Endothelial cell (in vitro differentiated cells): ENCODE measurements around the gene NUDT14. TPM values are rescaled to one million over a fixed set of nuclear protein-coding genes. Genes with fewer than 3 reads are reported as not detected.
A peak's percentile ranks its signal among the peaks of the same experiment; 100 is the strongest.

Experiments
- DNase-seq: peaks from one replicate; pipeline ENCODE4 v3.0.0; 2021; ENCODE audit warnings: low spot score
- H3K27ac Mint-ChIP-seq: one replicate; pipeline ENCODE4 v1.8.0; 2021; ENCODE audit warnings: mixed read lengths, inconsistent platforms; ENCODE audit not compliant: unreplicated experiment
- H3K27me3 Mint-ChIP-seq: one replicate; pipeline ENCODE4 v1.8.0; 2021; ENCODE audit warnings: mild to moderate bottlenecking, moderate library complexity, mixed read lengths, inconsistent platforms; ENCODE audit not compliant: unreplicated experiment
- H3K36me3 Mint-ChIP-seq: one replicate; pipeline ENCODE4 v1.8.0; 2021; ENCODE audit warnings: mild to moderate bottlenecking, low read depth, mixed read lengths, inconsistent platforms; ENCODE audit not compliant: unreplicated experiment
- H3K4me1 Mint-ChIP-seq: one replicate; pipeline ENCODE4 v1.8.0; 2021; ENCODE audit warnings: mild to moderate bottlenecking, mixed read lengths, inconsistent platforms; ENCODE audit not compliant: unreplicated experiment
- H3K4me3 Mint-ChIP-seq: one replicate; pipeline ENCODE4 v1.8.0; 2021; ENCODE audit warnings: mild to moderate bottlenecking, mixed read lengths, inconsistent platforms; ENCODE audit not compliant: unreplicated experiment
- H3K9me3 Mint-ChIP-seq: one replicate; pipeline ENCODE4 v1.8.0; 2021; ENCODE audit warnings: mixed read lengths, inconsistent platforms; ENCODE audit not compliant: unreplicated experiment
- CTCF ChIP-seq: fragments of 200-600 bp; sonication (generic); IDR thresholded peaks from one replicate; pipeline ENCODE4 v1.5.0; 2021; ENCODE audit warnings: antibody characterized with exemption; ENCODE audit not compliant: unreplicated experiment
- long read RNA-seq: library from polyadenylated mRNA; unstranded; transcript quantifications from one replicate; pipeline ENCODE4 v2.0.0, GENCODE V29; 2020; ENCODE audit not compliant: unreplicated experiment
- total RNA-seq: library from RNA; stranded (reverse); fragmentation: NEBNext Ultra II Directional; extraction: Animal tissue kit (Norgen Biotek cat#: 25700); gene quantifications from one replicate; pipeline ENCODE4 v1.2.1, GENCODE V29; 2021; ENCODE audit not compliant: unreplicated experiment

The NUDT14 gene
- 135 TPM for total RNA-seq
- long read RNA-seq, transcript NUDT14-202 (5 exons, 845 nt): major isoform, 92 of 105 reads
- long read RNA-seq, partial matches to known transcripts: 0 of 105 reads
- long read RNA-seq, other reads (novel, unspliced or antisense): 11 of 105 reads

DNA sequence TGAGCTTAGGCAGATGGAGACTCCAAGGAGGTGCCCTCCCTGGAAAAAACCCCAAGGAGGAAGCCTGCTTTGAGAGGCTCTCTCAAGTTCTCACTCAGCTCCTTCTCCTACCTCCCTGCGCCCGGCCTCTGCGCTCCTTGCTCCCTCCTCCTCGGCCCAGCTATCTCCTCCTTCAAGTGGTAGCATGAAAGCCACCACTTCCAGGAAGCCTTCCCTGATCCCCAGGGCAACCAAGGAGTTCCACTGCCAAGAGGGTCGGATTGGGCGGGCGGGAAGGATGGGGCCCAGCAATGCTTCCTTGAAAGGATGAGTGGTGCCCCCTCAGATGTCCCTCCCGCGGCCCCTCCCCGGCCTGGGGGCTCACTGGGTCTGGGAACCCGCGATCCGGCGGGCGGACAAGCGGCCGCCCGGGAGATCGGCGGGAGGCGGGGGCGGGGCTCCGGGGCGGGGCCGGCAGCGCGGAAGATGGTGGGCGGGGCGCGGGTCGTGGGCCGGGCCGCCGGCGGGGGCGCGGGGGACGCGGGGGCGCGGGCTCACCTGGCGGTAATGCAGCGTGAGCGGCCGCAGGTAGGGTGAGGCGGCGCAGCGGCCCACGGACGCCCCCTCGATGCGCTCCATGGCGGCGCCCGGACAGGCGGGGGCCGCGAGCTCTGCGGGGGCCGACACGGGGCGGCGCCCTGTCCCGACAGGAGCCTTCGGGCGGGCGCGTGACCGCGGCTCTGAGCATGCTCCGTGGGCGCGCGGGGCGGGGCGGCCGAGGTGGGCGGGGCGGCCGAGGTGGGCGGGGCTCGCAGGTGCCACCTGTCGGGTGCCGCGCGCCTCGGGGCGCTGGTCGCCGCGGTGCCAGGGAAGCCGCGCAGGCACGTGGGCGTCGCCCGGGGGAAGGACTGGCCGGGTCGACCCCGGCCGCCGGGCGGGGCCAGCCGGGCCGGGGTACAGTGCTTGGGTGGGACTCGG, at the start of gene NUDT14:
TSS of gene NUDT14 (minus strand) at position 721 of the 957 bp plus-strand sequence. CDS start at position 618, 103 bp downstream.
- DNase-seq: peak; percentile 78

DNA sequence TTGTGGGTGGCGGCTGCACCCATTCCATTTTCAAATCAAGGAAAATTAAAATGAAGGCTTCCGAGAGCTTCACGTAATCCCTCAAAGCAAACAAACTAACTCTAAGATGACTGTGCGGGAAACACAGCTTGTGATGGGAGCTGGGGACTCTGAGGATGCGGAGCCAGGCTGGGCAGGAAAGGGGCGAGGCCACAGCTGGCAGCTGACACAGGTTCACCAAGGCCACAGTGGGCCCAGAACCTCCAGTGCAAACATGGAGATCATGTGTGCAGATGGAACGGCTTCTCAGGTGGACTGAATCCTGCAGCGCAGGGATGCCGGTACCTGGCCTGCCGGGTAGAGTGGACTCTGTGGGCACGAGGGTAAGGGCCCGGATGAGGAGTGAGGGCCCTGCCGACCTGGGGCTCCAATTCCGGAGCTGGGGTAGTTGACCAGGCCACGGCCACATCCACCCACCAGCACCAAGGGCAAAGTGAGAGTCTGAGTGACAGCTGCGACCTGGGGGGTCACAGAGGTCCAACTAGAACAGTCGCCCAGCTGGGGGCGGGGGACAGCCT, 48.1 kb upstream of the NUDT14 start:
- Mint-ChIP-seq H3K36me3 (peaks cover 18% of the 10 kb centered on the region), H3K9me3 (no peaks in the 10 kb centered on the region), H3K27me3 (peaks cover 12% of the 10 kb centered on the region), H3K27ac (peak overlapping the region; percentile 27), H3K4me1 (no peaks in the 10 kb centered on the region), H3K4me3 (no peak overlapping the region)
- no peak for TF ChIP-seq CTCF
- DNase-seq: no peak

More for the DNA sequence above, at the start of gene NUDT14:
- no peak for TF ChIP-seq CTCF
- Mint-ChIP-seq H3K4me3 (peak within 1 kb of the TSS; percentile 89), H3K27ac (peak within 1 kb of the TSS; percentile 36), H3K36me3 (no peaks in the 10 kb centered on the region), H3K4me1 (peaks cover 13% of the 10 kb centered on the region), H3K27me3 (peaks cover 13% of the 10 kb centered on the region), H3K9me3 (no peaks in the 10 kb centered on the region)

DNA sequence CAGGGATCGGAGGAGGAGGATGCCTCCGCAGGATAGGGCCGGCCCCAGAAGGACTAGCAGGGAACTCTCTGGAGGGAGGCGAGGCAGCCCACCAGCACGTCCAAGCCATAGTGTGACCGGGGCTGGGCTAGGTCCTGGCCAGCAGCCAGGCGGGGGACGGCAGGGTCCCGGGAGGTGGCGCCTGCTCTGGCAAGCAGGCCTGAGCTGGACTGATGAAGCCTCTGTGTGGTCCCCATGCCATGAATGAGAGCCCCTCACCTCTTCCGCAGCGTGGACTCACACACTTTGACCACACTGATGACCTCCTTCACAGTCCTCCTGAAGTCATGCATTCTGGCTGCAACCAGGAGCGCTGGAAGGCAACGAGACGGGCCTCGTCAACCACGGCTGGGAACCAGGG, 47.5 kb upstream of the NUDT14 start:
- Mint-ChIP-seq H3K4me1 (no peaks in the 10 kb centered on the region), H3K27me3 (peaks cover 12% of the 10 kb centered on the region), H3K27ac (no peak overlapping the region), H3K9me3 (no peaks in the 10 kb centered on the region), H3K4me3 (no peak overlapping the region), H3K36me3 (peaks cover 23% of the 10 kb centered on the region)
- no peak for TF ChIP-seq CTCF
- DNase-seq: no peak

DNA sequence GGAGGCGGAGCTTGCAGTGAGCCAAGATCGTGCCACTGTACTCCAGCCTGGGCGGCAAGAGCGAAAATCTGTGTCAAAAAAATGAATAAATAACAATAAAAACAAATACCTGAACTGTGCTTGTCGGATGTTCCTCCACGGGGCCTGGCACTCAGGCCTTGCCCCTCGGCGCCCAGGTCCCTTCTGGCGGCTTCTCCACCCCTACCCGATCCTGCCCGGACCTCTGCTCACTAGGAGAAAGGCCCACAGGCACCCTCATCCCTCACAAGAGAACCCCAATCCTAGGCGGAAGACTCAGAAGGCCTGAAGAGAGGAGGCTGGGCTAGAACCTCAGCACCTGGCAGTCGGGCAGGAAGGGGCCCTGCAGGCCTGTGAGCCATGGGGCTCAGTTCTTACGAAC, 46.2 kb upstream of the NUDT14 start:
- TF ChIP-seq CTCF: no peak
- DNase-seq: no peak
- no peaks in the 10 kb centered on the region for H3K9me3 Mint-ChIP-seq
- H3K36me3 Mint-ChIP-seq: peaks cover 30% of the 10 kb centered on the region
- peaks cover 16% of the 10 kb centered on the region for H3K27me3 Mint-ChIP-seq
- H3K4me3 Mint-ChIP-seq: no peak overlapping the region
- no peaks in the 10 kb centered on the region for H3K4me1 Mint-ChIP-seq
- H3K27ac Mint-ChIP-seq: no peak overlapping the region
